ENCODE results near the gene ST8SIA2. TPM values are rescaled to one million over a fixed set of nuclear protein-coding genes. Genes with fewer than 3 reads are reported as not detected.

Gene ST8SIA2
- polyA plus RNA-seq, 1 donor from 2014 or later = 24.0 TPM

GRCh38 chr15:92480361-92480760 lies 86.7 kb downstream of the ST8SIA2 start:
- Histone ChIP-seq H3K27me3 (ENCODE audit: insufficient read depth, low read depth, low read length) (no peaks in the 10 kb centered on the region), H3K27ac (ENCODE audit: low read length) (no peak overlapping the region)

GRCh38 chr15:92485441-92485840 lies 91.8 kb downstream of the ST8SIA2 start:
- Histone ChIP-seq H3K9ac (ENCODE audit: low read length) (no peak overlapping the region), H3K9me3 (ENCODE audit: low read length) (no peaks in the 10 kb centered on the region), H2AFZ (ENCODE audit: low read depth, low read length) (no peak overlapping the region), H3F3A (ENCODE audit: insufficient read depth, low read length, poor library complexity, severe bottlenecking) (no peaks in the 10 kb centered on the region), H3K27ac (ENCODE audit: low read length) (no peak overlapping the region), H3K4me2 (ENCODE audit: low read length) (no peak overlapping the region), H3K27me3 (ENCODE audit: insufficient read depth, low read depth, low read length) (no peaks in the 10 kb centered on the region), H3K79me2 (replicated peaks; ENCODE audit: insufficient read depth, low read length) (no peaks in the 10 kb centered on the region), H4K20me1 (ENCODE audit: insufficient read depth) (no peaks in the 10 kb centered on the region), H3K9me2 (ENCODE audit: insufficient read depth, low read length) (no peaks in the 10 kb centered on the region), H3K36me3 (ENCODE audit: insufficient read depth, low read length) (no peaks in the 10 kb centered on the region), H3K4me3 (ENCODE audit: low read length) (no peak overlapping the region)
- no peak for TF ChIP-seq SMC3 (conservative IDR thresholded peaks at IDR 0.05; ENCODE audit: poor library complexity)
- no peak for TF ChIP-seq POLR2AphosphoS5 (IDR thresholded peaks at IDR 0.05)
- TF ChIP-seq EZH2 (IDR thresholded peaks at IDR 0.05; ENCODE audit: borderline replicate concordance, insufficient read depth, low read length, poor library complexity, severe bottlenecking) = no peak
- TF ChIP-seq TAF1 (IDR thresholded peaks at IDR 0.05; ENCODE audit: low read depth) = no peak
- TF ChIP-seq, protein P1, sequence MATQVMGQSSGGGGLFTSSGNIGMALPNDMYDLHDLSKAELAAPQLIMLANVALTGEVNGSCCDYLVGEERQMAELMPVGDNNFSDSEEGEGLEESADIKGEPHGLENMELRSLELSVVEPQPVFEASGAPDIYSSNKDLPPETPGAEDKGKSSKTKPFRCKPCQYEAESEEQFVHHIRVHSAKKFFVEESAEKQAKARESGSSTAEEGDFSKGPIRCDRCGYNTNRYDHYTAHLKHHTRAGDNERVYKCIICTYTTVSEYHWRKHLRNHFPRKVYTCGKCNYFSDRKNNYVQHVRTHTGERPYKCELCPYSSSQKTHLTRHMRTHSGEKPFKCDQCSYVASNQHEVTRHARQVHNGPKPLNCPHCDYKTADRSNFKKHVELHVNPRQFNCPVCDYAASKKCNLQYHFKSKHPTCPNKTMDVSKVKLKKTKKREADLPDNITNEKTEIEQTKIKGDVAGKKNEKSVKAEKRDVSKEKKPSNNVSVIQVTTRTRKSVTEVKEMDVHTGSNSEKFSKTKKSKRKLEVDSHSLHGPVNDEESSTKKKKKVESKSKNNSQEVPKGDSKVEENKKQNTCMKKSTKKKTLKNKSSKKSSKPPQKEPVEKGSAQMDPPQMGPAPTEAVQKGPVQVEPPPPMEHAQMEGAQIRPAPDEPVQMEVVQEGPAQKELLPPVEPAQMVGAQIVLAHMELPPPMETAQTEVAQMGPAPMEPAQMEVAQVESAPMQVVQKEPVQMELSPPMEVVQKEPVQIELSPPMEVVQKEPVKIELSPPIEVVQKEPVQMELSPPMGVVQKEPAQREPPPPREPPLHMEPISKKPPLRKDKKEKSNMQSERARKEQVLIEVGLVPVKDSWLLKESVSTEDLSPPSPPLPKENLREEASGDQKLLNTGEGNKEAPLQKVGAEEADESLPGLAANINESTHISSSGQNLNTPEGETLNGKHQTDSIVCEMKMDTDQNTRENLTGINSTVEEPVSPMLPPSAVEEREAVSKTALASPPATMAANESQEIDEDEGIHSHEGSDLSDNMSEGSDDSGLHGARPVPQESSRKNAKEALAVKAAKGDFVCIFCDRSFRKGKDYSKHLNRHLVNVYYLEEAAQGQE (IDR thresholded peaks at IDR 0.05; ENCODE audit: borderline replicate concordance) = no peak
- no peak for TF ChIP-seq MXI1 (conservative IDR thresholded peaks at IDR 0.05; ENCODE audit: poor library complexity, severe bottlenecking)
- no peak for TF ChIP-seq RAD21 (conservative IDR thresholded peaks at IDR 0.05)
- TF ChIP-seq EP300 (conservative IDR thresholded peaks at IDR 0.05; ENCODE audit: poor library complexity, severe bottlenecking) = no peak

More at GRCh38 chr15:92480361-92480760, 86.7 kb downstream of the ST8SIA2 start:
- H3K36me3 ChIP-seq (ENCODE audit: insufficient read depth, low read length) = no peaks in the 10 kb centered on the region
- no peaks in the 10 kb centered on the region for H3K9me3 ChIP-seq (ENCODE audit: low read length)
- TF ChIP-seq EZH2 (IDR thresholded peaks at IDR 0.05; ENCODE audit: borderline replicate concordance, insufficient read depth, low read length, poor library complexity, severe bottlenecking) = no peak
- no peak for TF ChIP-seq POLR2AphosphoS5 (IDR thresholded peaks at IDR 0.05)
- no peak for TF ChIP-seq EP300 (conservative IDR thresholded peaks at IDR 0.05; ENCODE audit: poor library complexity, severe bottlenecking)
- TF ChIP-seq, protein P1 (IDR thresholded peaks at IDR 0.05; ENCODE audit: borderline replicate concordance) = no peak
- no peak for TF ChIP-seq TAF1 (IDR thresholded peaks at IDR 0.05; ENCODE audit: low read depth)
- TF ChIP-seq RAD21 (conservative IDR thresholded peaks at IDR 0.05) = no peak
- TF ChIP-seq SMC3 (conservative IDR thresholded peaks at IDR 0.05; ENCODE audit: poor library complexity) = no peak
- TF ChIP-seq MXI1 (conservative IDR thresholded peaks at IDR 0.05; ENCODE audit: poor library complexity, severe bottlenecking) = no peak
- TF ChIP-seq, protein P2, sequence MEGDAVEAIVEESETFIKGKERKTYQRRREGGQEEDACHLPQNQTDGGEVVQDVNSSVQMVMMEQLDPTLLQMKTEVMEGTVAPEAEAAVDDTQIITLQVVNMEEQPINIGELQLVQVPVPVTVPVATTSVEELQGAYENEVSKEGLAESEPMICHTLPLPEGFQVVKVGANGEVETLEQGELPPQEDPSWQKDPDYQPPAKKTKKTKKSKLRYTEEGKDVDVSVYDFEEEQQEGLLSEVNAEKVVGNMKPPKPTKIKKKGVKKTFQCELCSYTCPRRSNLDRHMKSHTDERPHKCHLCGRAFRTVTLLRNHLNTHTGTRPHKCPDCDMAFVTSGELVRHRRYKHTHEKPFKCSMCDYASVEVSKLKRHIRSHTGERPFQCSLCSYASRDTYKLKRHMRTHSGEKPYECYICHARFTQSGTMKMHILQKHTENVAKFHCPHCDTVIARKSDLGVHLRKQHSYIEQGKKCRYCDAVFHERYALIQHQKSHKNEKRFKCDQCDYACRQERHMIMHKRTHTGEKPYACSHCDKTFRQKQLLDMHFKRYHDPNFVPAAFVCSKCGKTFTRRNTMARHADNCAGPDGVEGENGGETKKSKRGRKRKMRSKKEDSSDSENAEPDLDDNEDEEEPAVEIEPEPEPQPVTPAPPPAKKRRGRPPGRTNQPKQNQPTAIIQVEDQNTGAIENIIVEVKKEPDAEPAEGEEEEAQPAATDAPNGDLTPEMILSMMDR (IDR thresholded peaks at IDR 0.05; ENCODE audit: poor library complexity, severe bottlenecking) = no peak
- H3K9me2 ChIP-seq (ENCODE audit: insufficient read depth, low read length) = no peaks in the 10 kb centered on the region
- no peaks in the 10 kb centered on the region for H4K20me1 ChIP-seq (ENCODE audit: insufficient read depth)
- no peak overlapping the region for H3K4me2 ChIP-seq (ENCODE audit: low read length)
- no peaks in the 10 kb centered on the region for H3F3A ChIP-seq (ENCODE audit: insufficient read depth, low read length, poor library complexity, severe bottlenecking)
- H3K4me3 ChIP-seq (ENCODE audit: low read length) = no peak overlapping the region
- H3K79me2 ChIP-seq (replicated peaks; ENCODE audit: insufficient read depth, low read length) = no peaks in the 10 kb centered on the region
- H3K9ac ChIP-seq (ENCODE audit: low read length) = no peak overlapping the region
- H2AFZ ChIP-seq (ENCODE audit: low read depth, low read length) = no peak overlapping the region

All from neural cell (in vitro differentiated cells).